ENCODE data around the gene SERINC3.

DNA sequence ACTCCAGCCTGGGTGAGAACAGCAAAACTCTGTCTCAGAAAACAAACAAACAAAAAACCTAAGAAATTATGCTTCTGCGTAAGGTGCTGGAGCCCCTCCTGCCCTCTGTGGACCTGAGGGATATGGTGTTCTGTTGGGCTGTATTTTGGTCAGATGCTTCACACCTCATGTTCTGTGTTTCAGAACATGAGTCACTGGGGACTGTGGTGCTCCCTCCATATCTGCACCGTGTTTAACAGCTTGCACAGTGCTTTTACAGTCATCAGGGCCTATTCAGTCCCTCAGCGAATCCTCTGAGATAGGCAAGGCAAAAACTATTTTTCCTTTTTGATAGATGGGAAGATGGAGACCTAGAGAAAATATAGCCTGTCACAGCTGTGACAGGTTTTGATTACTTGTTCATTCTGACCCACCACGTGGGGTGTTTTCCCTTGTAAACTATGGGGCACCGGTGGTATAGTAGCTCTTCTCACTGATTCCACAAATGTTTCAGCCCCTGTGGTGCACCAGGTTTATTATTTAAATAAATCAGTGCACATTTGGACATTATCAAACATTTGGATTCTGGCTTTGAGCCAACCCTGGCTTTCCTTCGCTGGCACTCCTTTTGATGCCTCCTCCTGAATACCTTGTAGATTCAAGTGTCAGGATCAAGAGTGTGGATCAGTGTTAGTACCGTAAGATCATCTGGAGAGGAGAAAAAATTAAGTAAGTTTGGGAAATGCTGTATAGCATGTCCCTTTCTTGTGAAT is 36.6 kb downstream of the SERINC3 start:
- TF ChIP-seq, protein P1, sequence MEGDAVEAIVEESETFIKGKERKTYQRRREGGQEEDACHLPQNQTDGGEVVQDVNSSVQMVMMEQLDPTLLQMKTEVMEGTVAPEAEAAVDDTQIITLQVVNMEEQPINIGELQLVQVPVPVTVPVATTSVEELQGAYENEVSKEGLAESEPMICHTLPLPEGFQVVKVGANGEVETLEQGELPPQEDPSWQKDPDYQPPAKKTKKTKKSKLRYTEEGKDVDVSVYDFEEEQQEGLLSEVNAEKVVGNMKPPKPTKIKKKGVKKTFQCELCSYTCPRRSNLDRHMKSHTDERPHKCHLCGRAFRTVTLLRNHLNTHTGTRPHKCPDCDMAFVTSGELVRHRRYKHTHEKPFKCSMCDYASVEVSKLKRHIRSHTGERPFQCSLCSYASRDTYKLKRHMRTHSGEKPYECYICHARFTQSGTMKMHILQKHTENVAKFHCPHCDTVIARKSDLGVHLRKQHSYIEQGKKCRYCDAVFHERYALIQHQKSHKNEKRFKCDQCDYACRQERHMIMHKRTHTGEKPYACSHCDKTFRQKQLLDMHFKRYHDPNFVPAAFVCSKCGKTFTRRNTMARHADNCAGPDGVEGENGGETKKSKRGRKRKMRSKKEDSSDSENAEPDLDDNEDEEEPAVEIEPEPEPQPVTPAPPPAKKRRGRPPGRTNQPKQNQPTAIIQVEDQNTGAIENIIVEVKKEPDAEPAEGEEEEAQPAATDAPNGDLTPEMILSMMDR (IDR thresholded peaks at IDR 0.05), result no peak
- TF ChIP-seq POLR2A (IDR thresholded peaks at IDR 0.05), result no peak

Data from gastroesophageal sphincter (tissue), 3 donors.